Skeletal muscle tissue (tissue), 4 donors: Measurements from ENCODE around the gene DLG2. TPM values are rescaled to one million over a fixed set of nuclear protein-coding genes. Genes with fewer than 3 reads are reported as not detected.

Experiments used
- H3K27ac ChIP-seq: one replicate; pipeline ENCODE4 v1.7.0; 2013; ENCODE audit warnings: mild to moderate bottlenecking, low read depth, low read length, inconsistent platforms
- H3K27me3 ChIP-seq, 3 donors: one replicate each; pipeline ENCODE4 v1.7.0; 2013; ENCODE audit warnings: low read length in 3 of 3; ENCODE audit not compliant: control insufficient read depth in 3 of 3, insufficient read depth in 3 of 3
- H3K36me3 ChIP-seq, 3 donors: one replicate each; pipeline ENCODE4 v1.7.0; 2013; ENCODE audit warnings: low read length in 3 of 3; ENCODE audit not compliant: control insufficient read depth in 3 of 3, insufficient read depth in 3 of 3
- H3K4me1 ChIP-seq, 3 donors: one replicate each; pipeline ENCODE4 v1.7.0; 2013; ENCODE audit warnings: low read length in 3 of 3, mild to moderate bottlenecking in 3 of 3; ENCODE audit not compliant: control insufficient read depth in 3 of 3, insufficient read depth in 3 of 3
- H3K4me3 ChIP-seq, 3 donors: one replicate each; pipeline ENCODE4 v1.7.0; 2013; ENCODE audit warnings: low read length in 3 of 3
- H3K9ac ChIP-seq, 3 donors: one replicate each; pipeline ENCODE4 v1.7.0; 2013; ENCODE audit warnings: low read length in 3 of 3, mild to moderate bottlenecking in 3 of 3, moderate library complexity in 2 of 3, low read depth in 1 of 3
- H3K9me3 ChIP-seq, 3 donors: one replicate each; pipeline ENCODE4 v1.7.0; 2013; ENCODE audit warnings: low read length in 3 of 3; ENCODE audit not compliant: control insufficient read depth in 3 of 3
- total RNA-seq: library from RNA; depleted of rRNA; stranded (reverse); fragments of >200 nt; gene quantifications from one replicate; pipeline ENCODE4 v1.2.3, GENCODE V29; 2014
- donor health status: Osteomylitis.

Gene DLG2
- total RNA-seq, 1 donor from 2014 or later = 18.3 TPM

GRCh38 chr11:83528225-83528624 is 2098.9 kb downstream of the DLG2 start:
- Histone ChIP-seq H3K36me3 (no peaks in the 10 kb centered on the region), H3K4me1 (no peaks in the 10 kb centered on the region), H3K4me3 (no peak overlapping the region), H3K9me3 (no peaks in the 10 kb centered on the region), H3K27me3 (no peaks in the 10 kb centered on the region), H3K27ac (no peak overlapping the region), H3K9ac (no peak overlapping the region)

- Histone ChIP-seq H3K9me3 (no peaks in the 10 kb centered on the region), H3K4me1 (peaks cover 0 to 2% (median 0%) of the 10 kb centered on the region in 3 donors), H3K4me3 (no peak overlapping the region), H3K27ac (no peak overlapping the region), H3K9ac (no peak overlapping the region), H3K27me3 (no peaks in the 10 kb centered on the region), H3K36me3 (no peaks in the 10 kb centered on the region)
These were observed 2103.5 kb downstream of the DLG2 start for GRCh38 chr11:83523676-83524075.

- Histone ChIP-seq H3K27me3 (no peaks in the 10 kb centered on the region), H3K9ac (no peak overlapping the region), H3K9me3 (no peaks in the 10 kb centered on the region), H3K4me3 (no peak overlapping the region), H3K4me1 (peaks cover 0 to 2% (median 0%) of the 10 kb centered on the region in 3 donors), H3K36me3 (no peaks in the 10 kb centered on the region), H3K27ac (no peak overlapping the region)
These were observed 2104.2 kb downstream of the DLG2 start for GRCh38 chr11:83522911-83523310.

- no peak overlapping the region for H3K4me3 ChIP-seq
- peaks cover 0 to 2% (median 0%) of the 10 kb centered on the region in 3 donors for H3K4me1 ChIP-seq
- no peak overlapping the region for H3K9ac ChIP-seq
- H3K27ac ChIP-seq = no peak overlapping the region
- H3K36me3 ChIP-seq = no peaks in the 10 kb centered on the region
- H3K27me3 ChIP-seq = no peaks in the 10 kb centered on the region
- no peaks in the 10 kb centered on the region for H3K9me3 ChIP-seq
These were observed 2105.2 kb downstream of the DLG2 start for GRCh38 chr11:83521647-83522596.

- H3K4me1 ChIP-seq = peaks cover 0 to 2% (median 0%) of the 10 kb centered on the region in 3 donors
- H3K9me3 ChIP-seq = no peaks in the 10 kb centered on the region
- no peak overlapping the region for H3K27ac ChIP-seq
- no peak overlapping the region for H3K4me3 ChIP-seq
- H3K9ac ChIP-seq = no peak overlapping the region
- H3K36me3 ChIP-seq = no peaks in the 10 kb centered on the region
- H3K27me3 ChIP-seq = no peaks in the 10 kb centered on the region
These were observed 2106.3 kb downstream of the DLG2 start for GRCh38 chr11:83520849-83521248.

- Histone ChIP-seq H3K27me3 (no peaks in the 10 kb centered on the region), H3K4me3 (no peak overlapping the region), H3K9ac (no peak overlapping the region), H3K4me1 (no peaks in the 10 kb centered on the region), H3K9me3 (no peaks in the 10 kb centered on the region), H3K36me3 (no peaks in the 10 kb centered on the region), H3K27ac (no peak overlapping the region)
These were observed 2115.5 kb downstream of the DLG2 start for GRCh38 chr11:83511646-83512045.

GRCh38 chr11:83510530-83511460 is 2116.3 kb downstream of the DLG2 start:
- Histone ChIP-seq H3K9ac (no peak overlapping the region), H3K27ac (no peak overlapping the region), H3K36me3 (no peaks in the 10 kb centered on the region), H3K27me3 (no peaks in the 10 kb centered on the region), H3K4me3 (no peak overlapping the region), H3K4me1 (no peaks in the 10 kb centered on the region), H3K9me3 (no peaks in the 10 kb centered on the region)

- Histone ChIP-seq H3K9ac (no peak overlapping the region), H3K36me3 (no peaks in the 10 kb centered on the region), H3K9me3 (no peaks in the 10 kb centered on the region), H3K4me3 (no peak overlapping the region), H3K27me3 (no peaks in the 10 kb centered on the region), H3K4me1 (no peaks in the 10 kb centered on the region), H3K27ac (no peak overlapping the region)
These were observed 2118.3 kb downstream of the DLG2 start for GRCh38 chr11:83508804-83509203.

GRCh38 chr11:83502041-83502440 is 2125.1 kb downstream of the DLG2 start:
- H3K36me3 ChIP-seq = no peaks in the 10 kb centered on the region
- H3K27ac ChIP-seq = no peak overlapping the region
- no peaks in the 10 kb centered on the region for H3K4me1 ChIP-seq
- H3K27me3 ChIP-seq = no peaks in the 10 kb centered on the region
- H3K9ac ChIP-seq = no peak overlapping the region
- H3K4me3 ChIP-seq = no peak overlapping the region
- H3K9me3 ChIP-seq = no peaks in the 10 kb centered on the region

GRCh38 chr11:83493917-83494316 is 2133.2 kb downstream of the DLG2 start:
- Histone ChIP-seq H3K4me1 (no peaks in the 10 kb centered on the region), H3K4me3 (no peak overlapping the region), H3K9me3 (no peaks in the 10 kb centered on the region)

More at GRCh38 chr11:83493917-83494316, 2133.2 kb downstream of the DLG2 start:
- Histone ChIP-seq H3K27ac (no peak overlapping the region), H3K27me3 (no peaks in the 10 kb centered on the region), H3K36me3 (no peaks in the 10 kb centered on the region), H3K9ac (no peak overlapping the region)
